HL-60 (cell line): Measurements from ENCODE around the gene VAV2.

Experiments
- DNase-seq, 2 experiments: peaks; one replicate each; pipeline ENCODE4 v3.0.0-alpha.2; 2010 to 2020; ENCODE audit warnings: low read depth in 1 of 2, low spot score in 1 of 2
- H3K27ac ChIP-seq: fragments of 250-450 bp; sonication (Bioruptor Pico); replicated peaks from 2 replicates; pipeline ENCODE4 v1.5.1; 2020; ENCODE audit warnings: mild to moderate bottlenecking, moderate library complexity
- H3K27me3 ChIP-seq: fragments of 250-450 bp; sonication (Bioruptor Pico); 2 replicates; pipeline ENCODE4 v1.5.1; 2021; ENCODE audit warnings: mild to moderate bottlenecking, moderate library complexity; ENCODE audit not compliant: insufficient read depth, poor library complexity, severe bottlenecking
- H3K4me3 ChIP-seq: replicated peaks from 2 replicates; pipeline ENCODE4 v1.5.1; 2011; ENCODE audit warnings: mild to moderate bottlenecking, control low read depth, low read length; ENCODE audit not compliant: insufficient read depth
- GABPA ChIP-seq: IDR thresholded peaks from 2 replicates; pipeline ENCODE4 v1.6.1; 2012; ENCODE audit warnings: low read depth
- POLR2AphosphoS5 ChIP-seq: IDR thresholded peaks from 2 replicates; pipeline ENCODE4 v1.6.1; 2012; ENCODE audit warnings: low read depth
- SPI1 ChIP-seq: IDR thresholded peaks from 2 replicates; pipeline ENCODE4 v1.6.1; 2012; ENCODE audit warnings: low read depth, mild to moderate bottlenecking, borderline replicate concordance
- TF ChIP-seq, protein P1 (sequence below): IDR thresholded peaks from one replicate; pipeline ENCODE4 v1.5.1; 2011; ENCODE audit warnings: low read length, control low read depth, inconsistent platforms; ENCODE audit not compliant: insufficient read depth
- TF ChIP-seq, protein P2 (sequence below): IDR thresholded peaks from 2 replicates; pipeline ENCODE4 v1.6.1; 2012; ENCODE audit warnings: low read depth; ENCODE audit not compliant: insufficient replicate concordance

The VAV2 gene

GRCh38 chr9:133734590-133735414, 257.3 kb downstream of the VAV2 start:
- no peak for DNase-seq
- Histone ChIP-seq H3K4me3 (no peak overlapping the region), H3K27ac (no peak overlapping the region), H3K27me3 (peaks cover 2% of the 10 kb centered on the region)
- TF ChIP-seq SPI1, result no peak
- TF ChIP-seq GABPA, result no peak
- TF ChIP-seq, protein P1, sequence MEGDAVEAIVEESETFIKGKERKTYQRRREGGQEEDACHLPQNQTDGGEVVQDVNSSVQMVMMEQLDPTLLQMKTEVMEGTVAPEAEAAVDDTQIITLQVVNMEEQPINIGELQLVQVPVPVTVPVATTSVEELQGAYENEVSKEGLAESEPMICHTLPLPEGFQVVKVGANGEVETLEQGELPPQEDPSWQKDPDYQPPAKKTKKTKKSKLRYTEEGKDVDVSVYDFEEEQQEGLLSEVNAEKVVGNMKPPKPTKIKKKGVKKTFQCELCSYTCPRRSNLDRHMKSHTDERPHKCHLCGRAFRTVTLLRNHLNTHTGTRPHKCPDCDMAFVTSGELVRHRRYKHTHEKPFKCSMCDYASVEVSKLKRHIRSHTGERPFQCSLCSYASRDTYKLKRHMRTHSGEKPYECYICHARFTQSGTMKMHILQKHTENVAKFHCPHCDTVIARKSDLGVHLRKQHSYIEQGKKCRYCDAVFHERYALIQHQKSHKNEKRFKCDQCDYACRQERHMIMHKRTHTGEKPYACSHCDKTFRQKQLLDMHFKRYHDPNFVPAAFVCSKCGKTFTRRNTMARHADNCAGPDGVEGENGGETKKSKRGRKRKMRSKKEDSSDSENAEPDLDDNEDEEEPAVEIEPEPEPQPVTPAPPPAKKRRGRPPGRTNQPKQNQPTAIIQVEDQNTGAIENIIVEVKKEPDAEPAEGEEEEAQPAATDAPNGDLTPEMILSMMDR, result no peak
- TF ChIP-seq, protein P2, sequence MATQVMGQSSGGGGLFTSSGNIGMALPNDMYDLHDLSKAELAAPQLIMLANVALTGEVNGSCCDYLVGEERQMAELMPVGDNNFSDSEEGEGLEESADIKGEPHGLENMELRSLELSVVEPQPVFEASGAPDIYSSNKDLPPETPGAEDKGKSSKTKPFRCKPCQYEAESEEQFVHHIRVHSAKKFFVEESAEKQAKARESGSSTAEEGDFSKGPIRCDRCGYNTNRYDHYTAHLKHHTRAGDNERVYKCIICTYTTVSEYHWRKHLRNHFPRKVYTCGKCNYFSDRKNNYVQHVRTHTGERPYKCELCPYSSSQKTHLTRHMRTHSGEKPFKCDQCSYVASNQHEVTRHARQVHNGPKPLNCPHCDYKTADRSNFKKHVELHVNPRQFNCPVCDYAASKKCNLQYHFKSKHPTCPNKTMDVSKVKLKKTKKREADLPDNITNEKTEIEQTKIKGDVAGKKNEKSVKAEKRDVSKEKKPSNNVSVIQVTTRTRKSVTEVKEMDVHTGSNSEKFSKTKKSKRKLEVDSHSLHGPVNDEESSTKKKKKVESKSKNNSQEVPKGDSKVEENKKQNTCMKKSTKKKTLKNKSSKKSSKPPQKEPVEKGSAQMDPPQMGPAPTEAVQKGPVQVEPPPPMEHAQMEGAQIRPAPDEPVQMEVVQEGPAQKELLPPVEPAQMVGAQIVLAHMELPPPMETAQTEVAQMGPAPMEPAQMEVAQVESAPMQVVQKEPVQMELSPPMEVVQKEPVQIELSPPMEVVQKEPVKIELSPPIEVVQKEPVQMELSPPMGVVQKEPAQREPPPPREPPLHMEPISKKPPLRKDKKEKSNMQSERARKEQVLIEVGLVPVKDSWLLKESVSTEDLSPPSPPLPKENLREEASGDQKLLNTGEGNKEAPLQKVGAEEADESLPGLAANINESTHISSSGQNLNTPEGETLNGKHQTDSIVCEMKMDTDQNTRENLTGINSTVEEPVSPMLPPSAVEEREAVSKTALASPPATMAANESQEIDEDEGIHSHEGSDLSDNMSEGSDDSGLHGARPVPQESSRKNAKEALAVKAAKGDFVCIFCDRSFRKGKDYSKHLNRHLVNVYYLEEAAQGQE, result no peak
- no peak for TF ChIP-seq POLR2AphosphoS5

DNA sequence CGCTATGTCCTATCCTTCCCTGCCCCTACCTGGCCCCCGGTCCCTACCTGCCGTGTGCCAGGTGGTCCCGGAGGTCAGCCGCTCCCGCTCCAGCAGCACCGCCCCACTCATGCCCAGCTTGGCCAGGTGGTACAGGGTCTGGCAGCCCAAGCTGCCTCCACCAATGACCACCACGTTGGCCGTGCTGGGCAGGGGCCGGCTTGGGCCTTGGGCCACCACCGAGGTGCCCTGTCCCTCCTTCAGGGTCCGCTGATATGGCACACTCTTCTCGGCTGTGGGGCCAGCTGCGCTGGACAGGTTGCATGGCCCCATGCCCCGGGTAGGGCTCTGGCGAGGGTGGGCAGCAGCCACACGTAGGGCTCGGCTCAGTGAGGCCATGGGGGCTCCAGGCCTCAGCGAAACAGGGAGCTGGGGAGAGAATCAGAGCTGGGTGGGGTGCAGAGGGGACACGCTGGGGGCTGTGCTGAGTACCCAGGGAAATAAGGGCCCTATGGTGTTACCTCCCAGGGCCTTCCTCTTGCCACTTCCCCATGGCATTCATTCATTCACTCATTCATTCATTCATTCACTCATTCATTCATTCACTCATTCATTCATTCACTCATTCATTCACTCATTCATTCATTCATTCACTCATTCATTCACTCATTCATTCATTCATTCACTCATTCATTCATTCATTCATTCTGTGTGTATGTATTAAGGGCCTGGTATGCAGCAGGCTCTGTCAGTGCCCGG, 258.2 kb downstream of the VAV2 start:
- H3K4me3 ChIP-seq, result no peak overlapping the region
- no peak for TF ChIP-seq POLR2AphosphoS5
- H3K27me3 ChIP-seq, result no peaks in the 10 kb centered on the region
- no peak for DNase-seq
- H3K27ac ChIP-seq, result no peak overlapping the region

DNA sequence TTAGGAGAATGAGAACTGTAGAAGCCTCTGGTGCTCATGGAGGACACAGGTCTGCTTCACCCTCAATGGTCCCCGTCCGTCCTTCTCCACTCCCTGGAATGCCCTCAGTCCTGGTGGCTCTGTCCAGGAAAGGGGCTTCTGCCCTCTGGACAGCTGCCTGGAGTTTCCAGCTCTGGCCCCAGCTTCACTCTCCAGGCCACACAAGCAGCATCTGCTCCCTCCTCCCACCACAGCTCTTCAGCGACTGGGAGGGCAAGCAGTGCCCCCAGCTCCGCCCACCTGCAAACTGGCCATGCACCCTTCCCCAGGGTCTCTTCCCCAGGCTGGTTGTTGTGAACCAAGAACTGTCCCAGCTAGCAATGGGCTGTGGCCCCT, 258.7 kb downstream of the VAV2 start:
- DNase-seq, result no peak
- Histone ChIP-seq H3K4me3 (no peak overlapping the region), H3K27ac (no peak overlapping the region), H3K27me3 (no peaks in the 10 kb centered on the region)
- TF ChIP-seq, protein P1, result no peak
- no peak for TF ChIP-seq POLR2AphosphoS5
- TF ChIP-seq SPI1, result no peak
- TF ChIP-seq, protein P2, result no peak
- no peak for TF ChIP-seq GABPA

- no peak overlapping the region for H3K4me3 ChIP-seq
- no peak overlapping the region for H3K27ac ChIP-seq
- H3K27me3 ChIP-seq, result no peaks in the 10 kb centered on the region
- TF ChIP-seq, protein P2, result no peak
- TF ChIP-seq GABPA, result no peak
- TF ChIP-seq POLR2AphosphoS5, result no peak
- TF ChIP-seq, protein P1, result no peak
- TF ChIP-seq SPI1, result no peak
- DNase-seq, result no peak
Measured at GRCh38 chr9:133732639-133733408, 259.3 kb downstream of the VAV2 start.
